Measurements from ENCODE around the gene ULK4. TPM values are rescaled to one million over a fixed set of nuclear protein-coding genes. Genes with fewer than 3 reads are reported as not detected.
"Not testable (repeated sequence)": the region's sequence is repeated elsewhere in the genome, so short reads cannot be mapped to it uniquely, and the experiment has no call there.

The ULK4 gene
- total RNA-seq, 4 donors from 2014 or later: 3.2 to 18.7 (median 12.6) TPM

- 48 to 52% methylated on average over 1 of the region's 1 CpG for WGBS, 2 donors
- TF ChIP-seq POLR2A (IDR thresholded peaks at IDR 0.05) (no peak), CTCF (IDR thresholded peaks at IDR 0.05) (no peak)
- no peak overlapping the region for H3K4me3 ChIP-seq (ENCODE audit: low read depth, poor library complexity, severe bottlenecking)
- no peak for DNase-seq (ENCODE audit: low spot score in 2 of 2)
- intact Hi-C loops (cut with DNase I; ENCODE audit: low total_unique reads): no loop called here
These were observed 550.8 kb downstream of the ULK4 start for GRCh38 chr3:41411065-41411464.

- H3K4me3 ChIP-seq (ENCODE audit: low read depth, poor library complexity, severe bottlenecking): no peak overlapping the region
- 67 to 74% methylated on average over 2 of the region's 2 CpGs for WGBS, 2 donors
- DNase-seq (ENCODE audit: low spot score in 2 of 2): no peak
- no peak for TF ChIP-seq POLR2A (IDR thresholded peaks at IDR 0.05)
- no peak for TF ChIP-seq CTCF (IDR thresholded peaks at IDR 0.05)
- intact Hi-C loops (cut with DNase I; ENCODE audit: low total_unique reads): no loop called here
These were observed 556.4 kb downstream of the ULK4 start for GRCh38 chr3:41405466-41405865.

- 75 to 92% methylated on average over 1 of the region's 1 CpG for WGBS, 2 donors
- DNase-seq (ENCODE audit: low spot score in 2 of 2): no peak
- TF ChIP-seq CTCF (IDR thresholded peaks at IDR 0.05): no peak
- no peak for TF ChIP-seq POLR2A (IDR thresholded peaks at IDR 0.05)
- intact Hi-C loops (cut with DNase I; ENCODE audit: low total_unique reads): no loop called here
- H3K4me3 ChIP-seq (ENCODE audit: low read depth, poor library complexity, severe bottlenecking): no peak overlapping the region
These were observed 557.3 kb downstream of the ULK4 start for GRCh38 chr3:41404582-41404981.

- TF ChIP-seq CTCF (IDR thresholded peaks at IDR 0.05) (no peak), POLR2A (IDR thresholded peaks at IDR 0.05) (no peak)
- DNase-seq (ENCODE audit: low spot score in 2 of 2): no peak
- WGBS, 2 donors: 67 to 82% methylated on average over 1 of the region's 1 CpG
- intact Hi-C loops (cut with DNase I; ENCODE audit: low total_unique reads): no loop called here
- no peak overlapping the region for H3K4me3 ChIP-seq (ENCODE audit: low read depth, poor library complexity, severe bottlenecking)
These were observed 567.0 kb downstream of the ULK4 start for GRCh38 chr3:41394896-41395295.

GRCh38 chr3:41370765-41371535 lies 591.0 kb downstream of the ULK4 start:
- 77 to 84% methylated on average over 11 of the region's 11 CpGs for WGBS, 2 donors
- DNase-seq (ENCODE audit: low spot score in 2 of 2); H3K4me3 ChIP-seq (ENCODE audit: low read depth, poor library complexity, severe bottlenecking); intact Hi-C loops (cut with DNase I; ENCODE audit: low total_unique reads): not testable (repeated sequence)

GRCh38 chr3:41370307-41370706 lies 591.6 kb downstream of the ULK4 start:
- TF ChIP-seq POLR2A (IDR thresholded peaks at IDR 0.05) (no peak), CTCF (IDR thresholded peaks at IDR 0.05) (no peak)
- intact Hi-C loops (cut with DNase I; ENCODE audit: low total_unique reads): no loop called here
- H3K4me3 ChIP-seq (ENCODE audit: low read depth, poor library complexity, severe bottlenecking): no peak overlapping the region
- DNase-seq (ENCODE audit: low spot score in 2 of 2): no peak
- WGBS, 2 donors: 59 to 76% methylated on average over 7 of the region's 7 CpGs

Measured in lower leg skin (tissue), 4 donors.